H1 (cell line): ENCODE measurements around the gene NUBPL. TPM values are rescaled to one million over a fixed set of nuclear protein-coding genes. Genes with fewer than 3 reads are reported as not detected.

Experiments
- CTCF ChIA-PET: fragments of 300-600 bp; sonication (Branson Sonifier 250); formaldehyde crosslinking; loops from one replicate; lab custom pipeline; 2021; ENCODE audit not compliant: partially characterized antibody; lab: Charles Lee
- POLR2A ChIA-PET: fragments of 300-600 bp; sonication (Branson Sonifier 250); formaldehyde crosslinking; loops from one replicate; lab custom pipeline; 2021; ENCODE audit warnings: inconsistent platforms; ENCODE audit not compliant: partially characterized antibody; lab: Charles Lee
- DNase-seq, 2 experiments: peaks; one replicate each; pipeline versions ENCODE4 v3.0.0 to v3.0.0-alpha.2; 2010 to 2022; ENCODE audit warnings: low spot score in 2 of 2, low read depth in 1 of 2, mixed read lengths in 1 of 2
- FAIRE-seq: peaks from 2 replicates; lab custom pipeline; 2011; peaks lifted over from hg19 to GRCh38; lab: Jason Lieb, UNC
- H2AFZ ChIP-seq: 2 replicates; pipeline ENCODE4 v1.8.1; 2012; ENCODE audit warnings: low read length, inconsistent platforms
- H2AK5ac ChIP-seq: 2 replicates; pipeline ENCODE4 v1.6.1; 2013; ENCODE audit warnings: low read depth, low read length
- H2BK120ac ChIP-seq: replicated peaks from 2 replicates; pipeline ENCODE3; 2013; ENCODE audit warnings: low read depth, low read length, inconsistent platforms
- H2BK12ac ChIP-seq: 2 replicates; pipeline ENCODE4 v1.6.1; 2013; ENCODE audit warnings: low read depth, low read length
- H2BK15ac ChIP-seq: 2 replicates; pipeline ENCODE4 v1.6.1; 2013; ENCODE audit warnings: low read length
- H2BK20ac ChIP-seq: 2 replicates; pipeline ENCODE4 v1.6.1; 2013; ENCODE audit warnings: low read length
- H2BK5ac ChIP-seq: 2 replicates; pipeline ENCODE4 v1.6.1; 2013; ENCODE audit warnings: low read depth, low read length
- H3K14ac ChIP-seq: 2 replicates; pipeline ENCODE4 v1.6.1; 2013; ENCODE audit warnings: inconsistent platforms; ENCODE audit not compliant: insufficient read length
- H3K18ac ChIP-seq: 2 replicates; pipeline ENCODE4 v1.6.1; 2013; ENCODE audit warnings: low read length; ENCODE audit errors: extremely low read depth
- H3K23ac ChIP-seq: 2 replicates; pipeline ENCODE4 v1.6.1; 2013; ENCODE audit warnings: inconsistent platforms; ENCODE audit not compliant: insufficient read length
- H3K23me2 ChIP-seq: 2 replicates; pipeline ENCODE4 v1.6.1; 2013; ENCODE audit warnings: low read depth, low read length
- H3K27ac ChIP-seq: 2 replicates; pipeline ENCODE4 v1.6.1; 2011; ENCODE audit warnings: low read depth, low read length, inconsistent platforms
- H3K27me3 ChIP-seq, 4 experiments: replicated peaks in 1 of 4; 1 replicate in 1 of 4; 2 replicates in 3 of 4; pipeline versions ENCODE4 v1.6.1 to v1.8.1; 2011 to 2013; ENCODE audit warnings: low read length in 3 of 4, mild to moderate bottlenecking in 3 of 4, inconsistent platforms in 2 of 4, mixed read lengths in 2 of 4, moderate library complexity in 1 of 4; ENCODE audit not compliant: control insufficient read depth in 3 of 4, insufficient read depth in 3 of 4; ENCODE audit errors: extremely low read depth in 1 of 4
- H3K36me3 ChIP-seq, 4 experiments: 2 replicates each; pipeline versions ENCODE4 v1.6.1 to v1.8.1; 2011 to 2013; ENCODE audit warnings: mild to moderate bottlenecking in 4 of 4, low read length in 3 of 4, moderate library complexity in 2 of 4, control low read depth in 1 of 4, inconsistent platforms in 1 of 4; ENCODE audit not compliant: insufficient read depth in 4 of 4, control insufficient read depth in 2 of 4
- H3K4ac ChIP-seq: replicated peaks from 2 replicates; pipeline ENCODE3; 2013; ENCODE audit warnings: low read length, low read depth, mixed read lengths, inconsistent platforms; ENCODE audit not compliant: insufficient read length
- H3K4me1 ChIP-seq, 4 experiments: replicated peaks in 1 of 4; 1 replicate in 1 of 4; 2 replicates in 3 of 4; pipeline versions ENCODE4 v1.6.1 to v1.8.1; 2011 to 2013; ENCODE audit warnings: low read length in 3 of 4, inconsistent platforms in 2 of 4, mixed read lengths in 1 of 4; ENCODE audit not compliant: insufficient read depth in 4 of 4, control insufficient read depth in 3 of 4
- H3K4me2 ChIP-seq, 2 experiments: 2 replicates each; pipeline versions ENCODE4 v1.6.1 to v1.8.1; 2011 to 2013; ENCODE audit warnings: low read depth in 2 of 2, low read length in 2 of 2, control low read depth in 1 of 2, inconsistent platforms in 1 of 2, mild to moderate bottlenecking in 1 of 2; ENCODE audit not compliant: insufficient read depth in 1 of 2
- H3K4me3 ChIP-seq, 4 experiments: fragments of 200-600, 300-600 bp in 1 of 4; sonication (generic), shearing (Covaris generic), sonication (Bioruptor Twin) in 1 of 4; 2 replicates each; pipeline versions ENCODE4 v1.5.1 to v1.8.1; 2011 to 2016; ENCODE audit warnings: low read length in 4 of 4, low read depth in 3 of 4, control low read depth in 2 of 4, inconsistent platforms in 2 of 4, mild to moderate bottlenecking in 2 of 4, mixed read lengths in 1 of 4, moderate library complexity in 1 of 4; ENCODE audit not compliant: insufficient read depth in 2 of 4; ENCODE audit errors: extremely low read depth in 1 of 4
- H3K56ac ChIP-seq: replicated peaks from 2 replicates; pipeline ENCODE3; 2013; ENCODE audit warnings: low read depth, mild to moderate bottlenecking, mixed read lengths, low read length, inconsistent platforms; ENCODE audit not compliant: insufficient read length
- H3K79me1 ChIP-seq: 2 replicates; pipeline ENCODE4 v1.6.1; 2013; ENCODE audit warnings: low read depth, low read length, control low read depth
- H3K79me2 ChIP-seq, 2 experiments: 2 replicates each; pipeline versions ENCODE4 v1.6.1 to v1.8.1; 2012 to 2013; ENCODE audit warnings: low read length in 2 of 2, mild to moderate bottlenecking in 2 of 2, inconsistent platforms in 1 of 2; ENCODE audit not compliant: insufficient read depth in 2 of 2, control insufficient read depth in 1 of 2
- H3K9ac ChIP-seq, 4 experiments: replicated peaks in 1 of 4; 1 replicate in 1 of 4; 2 replicates in 3 of 4; pipeline versions ENCODE4 v1.6.1 to v1.8.1; 2011 to 2013; ENCODE audit warnings: low read depth in 3 of 4, low read length in 3 of 4, control low read depth in 2 of 4, mild to moderate bottlenecking in 2 of 4, moderate library complexity in 2 of 4, inconsistent platforms in 1 of 4; ENCODE audit errors: extremely low read depth in 1 of 4
- H3K9me3 ChIP-seq, 2 experiments: 2 replicates each; pipeline versions ENCODE4 v1.6.1 to v1.8.1; 2012 to 2013; ENCODE audit warnings: mild to moderate bottlenecking in 2 of 2, moderate library complexity in 2 of 2, control low read depth in 1 of 2, inconsistent platforms in 1 of 2, low read depth in 1 of 2, low read length in 1 of 2, mixed read lengths in 1 of 2; ENCODE audit not compliant: insufficient read depth in 2 of 2
- H4K20me1 ChIP-seq, 2 experiments: replicated peaks in 1 of 2; 2 replicates each; pipeline versions ENCODE3 to v1.8.1; 2011 to 2013; ENCODE audit warnings: inconsistent platforms in 2 of 2, low read length in 2 of 2, mild to moderate bottlenecking in 1 of 2; ENCODE audit not compliant: insufficient read depth in 2 of 2, control insufficient read depth in 1 of 2
- H4K5ac ChIP-seq: 2 replicates; pipeline ENCODE4 v1.6.1; 2013; ENCODE audit warnings: low read length, low read depth, mixed read lengths, inconsistent platforms; ENCODE audit not compliant: insufficient read length
- H4K8ac ChIP-seq: 2 replicates; pipeline ENCODE4 v1.8.0; 2013; ENCODE audit warnings: mild to moderate bottlenecking, moderate library complexity, low read length, inconsistent platforms; ENCODE audit not compliant: insufficient read depth; ENCODE audit errors: extremely low read depth
- H4K91ac ChIP-seq: replicated peaks from 2 replicates; pipeline ENCODE3; 2013; ENCODE audit warnings: low read length, mixed read lengths, inconsistent platforms; ENCODE audit not compliant: insufficient read length
- BCL11A ChIP-seq, 2 experiments: IDR thresholded peaks; one replicate each; pipeline ENCODE4 v1.6.1; 2011; ENCODE audit warnings: low read depth in 2 of 2, low read length in 2 of 2, mild to moderate bottlenecking in 2 of 2
- CTBP2 ChIP-seq: IDR thresholded peaks from 2 replicates; pipeline ENCODE4 v1.7.0; 2011; ENCODE audit warnings: borderline replicate concordance, mild to moderate bottlenecking, moderate library complexity, mixed read lengths, low read length; ENCODE audit not compliant: insufficient read depth, insufficient read length
- CTCF ChIP-seq, 3 experiments: IDR thresholded peaks; 1 replicate in 2 of 3; 2 replicates in 1 of 3; pipeline versions ENCODE4 v1.5.1 to v1.6.1; 2011; ENCODE audit warnings: low read length in 3 of 3, mild to moderate bottlenecking in 3 of 3, inconsistent platforms in 2 of 3, low read depth in 1 of 3, moderate library complexity in 1 of 3; ENCODE audit not compliant: insufficient read depth in 1 of 3; ENCODE audit errors: control extremely low read depth in 1 of 3
- EP300 ChIP-seq, 2 experiments: IDR thresholded peaks; 1 replicate in 1 of 2; 2 replicates in 1 of 2; pipeline ENCODE4 v1.6.1; 2011 to 2012; ENCODE audit warnings: low read depth in 2 of 2, low read length in 2 of 2, mild to moderate bottlenecking in 2 of 2, borderline replicate concordance in 1 of 2, inconsistent platforms in 1 of 2, moderate library complexity in 1 of 2
- NRF1 ChIP-seq: IDR thresholded peaks from 2 replicates; pipeline ENCODE4 v1.6.1; 2011; ENCODE audit warnings: mild to moderate bottlenecking, low read depth, low read length, improper control_type of control experiment
- PHF8 ChIP-seq: fragments of 200-600 bp; sonication (generic); conservative IDR thresholded peaks from 2 replicates; pipeline ENCODE4 v1.7.1; 2012; ENCODE audit warnings: low read depth, mild to moderate bottlenecking, inconsistent platforms, low read length, moderate library complexity
- POLR2A ChIP-seq, 2 experiments: IDR thresholded peaks; 1 replicate in 1 of 2; 2 replicates in 1 of 2; pipeline ENCODE4 v1.6.1; 2011; ENCODE audit warnings: low read depth in 2 of 2, low read length in 2 of 2, mild to moderate bottlenecking in 2 of 2; ENCODE audit errors: control extremely low read depth in 1 of 2
- RAD21 ChIP-seq, 2 experiments: IDR thresholded peaks in 1 of 2; conservative IDR thresholded peaks in 1 of 2; 2 replicates each; pipeline ENCODE4 v1.6.1; 2011; ENCODE audit warnings: low read depth in 2 of 2, low read length in 2 of 2, improper control_type of control experiment in 1 of 2, inconsistent platforms in 1 of 2, mild to moderate bottlenecking in 1 of 2, moderate library complexity in 1 of 2
- WGBS, 2 experiments: shearing (Covaris generic) in 1 of 2; methylation state at CpG; one replicate each; pipeline versions ENCODE4 v1.1.6 to v1.1.7; 2013 to 2015; ENCODE audit warnings: low lambda C conversion rate in 2 of 2, mixed read lengths in 2 of 2, inconsistent platforms in 1 of 2, low coverage in 1 of 2, missing lambda C conversion rate in 1 of 2; ENCODE audit not compliant: insufficient replicate concordance in 2 of 2, insufficient coverage in 1 of 2, insufficient read length in 1 of 2; ENCODE audit errors: extremely low coverage in 1 of 2, missing lambda C conversion rate in 1 of 2; 5-methylcytosine and 5-hydroxymethylcytosine counted together
- polyA plus RNA-seq, 7 experiments: library from polyadenylated mRNA; depleted of rRNA in 3 of 7; stranded (reverse) in 5 of 7; unstranded in 2 of 7; fragments of >200 nt in 5 of 7; fragments of 200-250 nt in 2 of 7; gene quantifications; 1 replicate in 5 of 7; 2 replicates in 1 of 7; 4 replicates in 1 of 7; pipeline versions ENCODE4 v1.2.1 to v1.2.3, GENCODE V29; 2011 to 2013; ENCODE audit warnings: missing spikeins in 2 of 7, mixed read lengths in 2 of 7
- total RNA-seq: library from RNA; stranded (reverse); fragmentation: NEBNext Ultra II Directional; extraction: Animal tissue kit (Norgen Biotek cat#: 25700); gene quantifications from 2 replicates; pipeline ENCODE4 v1.2.1, GENCODE V29; 2021

NUBPL gene
- total and polyA plus RNA-seq, 2 of the 8 experiments (the other 6 are each of a cell fraction or from before 2014, with no cell fraction given), result 1.6 to 6.8 TPM

- DNase-seq, result no peak
- 97% methylated on average over 18 of the region's 18 CpGs; no CpG with 5 or more reads in 1 of the 2 experiments for WGBS, 2 experiments
- no peak for FAIRE-seq
- TF ChIP-seq EP300 (IDR thresholded peaks at IDR 0.05; ENCODE audit: borderline replicate concordance in 1 of 2, low read depth in 2 of 2, low read length in 2 of 2), result no peak
- TF ChIP-seq BCL11A (IDR thresholded peaks at IDR 0.05; ENCODE audit: low read depth in 2 of 2, low read length in 2 of 2), result no peak
- no peak for TF ChIP-seq CTBP2
- TF ChIP-seq POLR2A (IDR thresholded peaks at IDR 0.05; ENCODE audit: control extremely low read depth in 1 of 2, low read depth in 2 of 2, low read length in 2 of 2), result no peak
- TF ChIP-seq CTCF (IDR thresholded peaks at IDR 0.05; ENCODE audit: control extremely low read depth in 1 of 3, insufficient read depth in 1 of 3, low read depth in 1 of 3, low read length in 3 of 3), result no peak
- no peak for TF ChIP-seq PHF8
- no peak for TF ChIP-seq RAD21 (IDR thresholded peaks at IDR 0.05 in 1 of 2, conservative IDR thresholded peaks at IDR 0.05 in 1 of 2; ENCODE audit: low read depth in 2 of 2, low read length in 2 of 2)
- TF ChIP-seq NRF1, result no peak
These were observed 151.3 kb downstream of the NUBPL start for GRCh38 chr14:31712244-31713127.

More at GRCh38 chr14:31712244-31713127, 151.3 kb downstream of the NUBPL start:
- Histone ChIP-seq H3K14ac (no peak overlapping the region), H2AFZ (no peak overlapping the region), H3K27me3 (no peaks in the 10 kb centered on the region), H3K79me1 (no peaks in the 10 kb centered on the region), H4K8ac (no peak overlapping the region), H2BK120ac (no peak overlapping the region), H2BK20ac (no peak overlapping the region), H3K9me3 (peaks cover 3 to 9% of the 10 kb centered on the region in 2 experiments; a peak in 3 of 4 replicates), H3K18ac (no peak overlapping the region), H4K5ac (no peak overlapping the region), H3K79me2 (no peaks in the 10 kb centered on the region), H3K4me1 (no peaks in the 10 kb centered on the region), H3K23me2 (no peaks in the 10 kb centered on the region), H2BK5ac (no peak overlapping the region), H3K4ac (no peak overlapping the region), H4K20me1 (no peaks in the 10 kb centered on the region), H3K36me3 (peaks cover 0 to 3% (median 0%) of the 10 kb centered on the region in 4 experiments; a peak in 1 of 8 replicates), H2BK15ac (no peak overlapping the region), H2BK12ac (no peak overlapping the region), H3K27ac (no peak overlapping the region), H3K56ac (no peak overlapping the region), H3K23ac (no peak overlapping the region), H2AK5ac (no peak overlapping the region), H3K9ac (no peak overlapping the region), H3K4me2 (no peak overlapping the region), H3K4me3 (no peak overlapping the region), H4K91ac (no peak overlapping the region)
- ChIA-PET POLR2A (interaction anchor here (0.9 kb wide), 1 partner anchor 38 kb away, joined by 4 read pairs; no protein-coding TSS in a partner anchor), CTCF (no interaction called here)
